T-cell (primary cell): ENCODE measurements around the gene RRP36. TPM values are rescaled to one million over a fixed set of nuclear protein-coding genes. Genes with fewer than 3 reads are reported as not detected.
"Not testable (repeated sequence)": the region's sequence is repeated elsewhere in the genome, so short reads cannot be mapped to it uniquely, and the experiment has no call there.

Source experiments
- ATAC-seq, 4 experiments: fragments of 200-7000 bp in 3 of 4; fragments of 150-1000 bp in 1 of 4; cut with Tn5 transposase; replicated peaks in 1 of 4; 1 replicate in 3 of 4; 2 replicates in 1 of 4; pipeline ENCODE4 v1.10.0; 2021; ENCODE audit warnings: moderate library complexity in 3 of 4, mild to moderate bottlenecking in 2 of 4, moderate number of reproducible peaks in 1 of 4
- CTCF ChIA-PET, 2 donors: fragments of 300-600 bp; sonication (Branson Sonifier 250); formaldehyde crosslinking; loops; one replicate each; lab custom pipeline; 2022; ENCODE audit warnings: antibody characterized with exemption in 2 of 2; lab: Charles Lee
- POLR2A ChIA-PET, 2 donors: fragments of 300-600 bp; sonication (Branson Sonifier 250); formaldehyde crosslinking; loops; one replicate each; lab custom pipeline; 2022; ENCODE audit warnings: antibody characterized with exemption in 2 of 2; lab: Charles Lee
- DNase-seq, 35 experiments: peaks; one replicate each; pipeline versions ENCODE4 v3.0.0 to v3.0.0-alpha.2; 2013 to 2023
- H3K27ac ChIP-seq: one replicate; pipeline ENCODE4 v1.5.1; 2013; ENCODE audit warnings: low read length
- H3K27me3 ChIP-seq, 2 experiments: replicated peaks in 1 of 2; 1 replicate in 1 of 2; 2 replicates in 1 of 2; pipeline versions ENCODE4 v1.6.1 to v1.7.0; 2013; ENCODE audit warnings: low read length in 1 of 2, mixed read lengths in 1 of 2; ENCODE audit not compliant: control insufficient read depth in 2 of 2, insufficient read depth in 2 of 2; ENCODE audit errors: extremely low read depth in 1 of 2
- H3K36me3 ChIP-seq, 2 donors: 1 replicate in 1 of 2; 2 replicates in 1 of 2; pipeline versions ENCODE4 v1.6.1 to v1.7.0; 2013; ENCODE audit warnings: low read length in 1 of 2; ENCODE audit not compliant: control insufficient read depth in 2 of 2, insufficient read depth in 1 of 2; ENCODE audit errors: extremely low read depth in 1 of 2
- H3K4me1 ChIP-seq, 2 experiments: 1 replicate in 1 of 2; 2 replicates in 1 of 2; pipeline versions ENCODE4 v1.6.1 to v1.7.0; 2013; ENCODE audit warnings: low read length in 2 of 2, mixed read lengths in 1 of 2; ENCODE audit not compliant: insufficient read depth in 2 of 2, control insufficient read depth in 1 of 2; ENCODE audit errors: extremely low read depth in 1 of 2
- H3K4me3 ChIP-seq, 2 donors: 1 replicate in 1 of 2; 2 replicates in 1 of 2; pipeline versions ENCODE4 v1.5.1 to v1.7.0; 2013; ENCODE audit warnings: mild to moderate bottlenecking in 2 of 2, low read length in 1 of 2, moderate library complexity in 1 of 2; ENCODE audit not compliant: control insufficient read depth in 1 of 2; ENCODE audit errors: extremely low read depth in 1 of 2
- H3K9me3 ChIP-seq: 2 replicates; pipeline ENCODE4 v1.7.0; 2013
- H3K27ac Mint-ChIP-seq, 2 donors: one replicate each; pipeline ENCODE4 v1.8.0; 2020 to 2021; ENCODE audit warnings: mild to moderate bottlenecking in 2 of 2, mixed read lengths in 2 of 2
- H3K27me3 Mint-ChIP-seq, 2 donors: one replicate each; pipeline ENCODE4 v1.8.0; 2021 to 2022; ENCODE audit warnings: mixed read lengths in 2 of 2
- H3K36me3 Mint-ChIP-seq: one replicate; pipeline ENCODE4 v1.8.0; 2021; ENCODE audit warnings: mixed read lengths
- H3K4me1 Mint-ChIP-seq, 3 donors: one replicate each; pipeline ENCODE4 v1.8.0; 2020 to 2022; ENCODE audit warnings: mixed read lengths in 3 of 3, mild to moderate bottlenecking in 1 of 3
- H3K4me3 Mint-ChIP-seq, 3 donors: one replicate each; pipeline ENCODE4 v1.8.0; 2020 to 2022; ENCODE audit warnings: mild to moderate bottlenecking in 3 of 3, mixed read lengths in 3 of 3, moderate library complexity in 3 of 3
- H3K9me3 Mint-ChIP-seq, 3 donors: one replicate each; pipeline ENCODE4 v1.8.0; 2020 to 2022; ENCODE audit warnings: mixed read lengths in 3 of 3
- WGBS: methylation state at CpG from one replicate; pipeline ENCODE4 v1.1.5; 2013; ENCODE audit warnings: missing lambda C conversion rate; ENCODE audit not compliant: insufficient coverage; 5-methylcytosine and 5-hydroxymethylcytosine counted together
- total RNA-seq, 35 experiments: library from RNA in 6 of 35; stranded (reverse) in 6 of 35; fragments of 120-200 nt in 1 of 35; gene quantifications; one replicate each; pipeline versions ENCODE4 v1.2.1 to v1.2.4 and lab custom pipeline; 2013 to 2026

Gene RRP36
- total RNA-seq, 5 donors from 2014 or later (not counting 1 experiment from before 2014, with no cell fraction given): 27.3 to 51.2 (median 47.3) TPM

DNA sequence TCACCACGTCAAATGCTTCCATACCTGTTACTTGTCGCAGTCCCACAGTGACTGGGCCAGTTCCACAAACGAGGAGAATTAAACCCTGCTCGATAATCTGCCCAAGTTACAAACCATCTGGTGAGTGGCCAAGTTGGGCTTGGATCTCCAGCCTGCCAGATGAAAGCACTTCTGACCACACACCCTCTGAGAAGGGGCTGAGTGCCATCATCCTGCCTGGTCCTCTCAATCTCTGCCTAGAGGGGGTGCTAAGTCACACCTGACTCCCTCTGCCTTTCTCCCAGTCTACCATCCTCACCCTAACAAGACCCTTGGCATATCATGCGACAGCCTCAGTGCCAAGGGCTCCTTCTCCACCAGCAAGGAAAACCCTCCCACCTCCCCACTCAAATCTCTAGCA is 15.8 kb downstream of the RRP36 start:
- H3K9me3 Mint-ChIP-seq: no peaks in the 10 kb centered on the region
- no peak overlapping the region for H3K27ac ChIP-seq
- WGBS: 80% methylated on average over 5 of the region's 5 CpGs
- no peak overlapping the region for H3K4me3 ChIP-seq
- peaks cover 23 to 51% of the 10 kb centered on the region in 2 donors for H3K36me3 ChIP-seq
- ATAC-seq (no peak), DNase-seq (no peak)
- H3K27ac Mint-ChIP-seq: peak overlapping the region in 1 of 2 donors; percentile 59
- no peaks in the 10 kb centered on the region for H3K4me1 ChIP-seq
- peaks cover 37% of the 10 kb centered on the region for H3K36me3 Mint-ChIP-seq
- H3K4me3 Mint-ChIP-seq: no peak overlapping the region
- no peaks in the 10 kb centered on the region for H3K27me3 ChIP-seq
- no peaks in the 10 kb centered on the region for H3K9me3 ChIP-seq
- H3K4me1 Mint-ChIP-seq: peaks cover 0 to 4% (median 0%) of the 10 kb centered on the region in 3 donors
- ChIA-PET CTCF (no interaction called here), POLR2A (no interaction called here)
- H3K27me3 Mint-ChIP-seq: no peaks in the 10 kb centered on the region

DNA sequence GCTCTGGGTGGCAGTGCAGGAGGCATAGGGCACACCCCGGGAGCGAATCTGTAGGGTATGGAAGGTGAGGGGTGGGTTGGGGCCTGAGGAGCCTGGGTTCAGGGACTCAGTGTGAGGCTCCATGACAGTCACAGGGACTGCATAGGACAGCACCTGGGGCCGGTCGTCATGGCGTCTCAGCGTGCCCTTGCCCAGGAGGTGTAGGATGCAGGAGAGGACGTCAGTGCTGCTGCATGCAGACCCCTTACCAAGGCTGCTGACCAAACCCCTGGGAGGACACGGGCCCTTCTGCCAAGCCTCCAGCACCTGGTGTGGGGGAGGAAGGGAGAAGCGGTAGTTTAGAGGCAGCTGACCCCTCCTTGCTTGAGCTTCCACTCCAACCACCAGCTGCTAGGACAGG is 16.3 kb downstream of the RRP36 start:
- 100% methylated on average over 4 of the region's 9 CpGs for WGBS
- Mint-ChIP-seq H3K27ac (no peak overlapping the region), H3K9me3 (no peaks in the 10 kb centered on the region), H3K4me3 (no peak overlapping the region), H3K4me1 (peaks cover 0 to 4% (median 0%) of the 10 kb centered on the region in 3 donors), H3K27me3 (no peaks in the 10 kb centered on the region), H3K36me3 (peaks cover 40% of the 10 kb centered on the region)
- Histone ChIP-seq H3K9me3 (no peaks in the 10 kb centered on the region), H3K27me3 (no peaks in the 10 kb centered on the region), H3K4me1 (no peaks in the 10 kb centered on the region), H3K4me3 (no peak overlapping the region), H3K27ac (no peak overlapping the region), H3K36me3 (peaks cover 21 to 55% of the 10 kb centered on the region in 2 donors)
- no peak for ATAC-seq
- ChIA-PET POLR2A (no interaction called here), CTCF (no interaction called here)
- no peak for DNase-seq

DNA sequence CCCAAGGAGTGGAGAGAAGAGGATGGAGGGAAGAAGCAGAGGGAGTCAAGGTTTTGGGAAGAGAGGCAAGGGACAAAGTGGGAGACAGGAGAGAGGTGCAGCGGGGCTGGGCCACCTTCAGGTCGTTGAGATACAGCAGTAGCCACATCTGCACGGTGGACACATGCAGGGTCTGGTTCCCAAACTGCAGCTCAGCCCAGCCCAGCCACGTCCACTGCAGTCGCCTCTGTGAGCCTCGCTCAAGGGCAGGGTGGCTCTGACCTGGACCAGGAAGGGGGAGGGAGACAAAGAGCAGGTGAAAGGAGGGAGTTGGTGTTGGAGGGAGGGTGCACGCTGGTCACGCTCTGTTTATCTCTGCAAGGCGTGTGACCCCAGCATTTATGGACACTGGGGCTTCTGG is 17.3 kb downstream of the RRP36 start:
- 95% methylated on average over 9 of the region's 9 CpGs for WGBS
- H3K9me3 Mint-ChIP-seq: no peaks in the 10 kb centered on the region
- no peak overlapping the region for H3K27ac Mint-ChIP-seq
- Histone ChIP-seq H3K27me3 (no peaks in the 10 kb centered on the region), H3K36me3 (peaks cover 15 to 60% of the 10 kb centered on the region in 2 donors), H3K4me1 (no peaks in the 10 kb centered on the region), H3K9me3 (no peaks in the 10 kb centered on the region), H3K4me3 (no peak overlapping the region), H3K27ac (no peak overlapping the region)
- no peaks in the 10 kb centered on the region for H3K4me1 Mint-ChIP-seq
- no peak overlapping the region for H3K4me3 Mint-ChIP-seq
- peaks cover 43% of the 10 kb centered on the region for H3K36me3 Mint-ChIP-seq
- H3K27me3 Mint-ChIP-seq: no peaks in the 10 kb centered on the region
- no peak for ATAC-seq
- ChIA-PET CTCF (no interaction called here), POLR2A (no interaction called here)
- no peak for DNase-seq

DNA sequence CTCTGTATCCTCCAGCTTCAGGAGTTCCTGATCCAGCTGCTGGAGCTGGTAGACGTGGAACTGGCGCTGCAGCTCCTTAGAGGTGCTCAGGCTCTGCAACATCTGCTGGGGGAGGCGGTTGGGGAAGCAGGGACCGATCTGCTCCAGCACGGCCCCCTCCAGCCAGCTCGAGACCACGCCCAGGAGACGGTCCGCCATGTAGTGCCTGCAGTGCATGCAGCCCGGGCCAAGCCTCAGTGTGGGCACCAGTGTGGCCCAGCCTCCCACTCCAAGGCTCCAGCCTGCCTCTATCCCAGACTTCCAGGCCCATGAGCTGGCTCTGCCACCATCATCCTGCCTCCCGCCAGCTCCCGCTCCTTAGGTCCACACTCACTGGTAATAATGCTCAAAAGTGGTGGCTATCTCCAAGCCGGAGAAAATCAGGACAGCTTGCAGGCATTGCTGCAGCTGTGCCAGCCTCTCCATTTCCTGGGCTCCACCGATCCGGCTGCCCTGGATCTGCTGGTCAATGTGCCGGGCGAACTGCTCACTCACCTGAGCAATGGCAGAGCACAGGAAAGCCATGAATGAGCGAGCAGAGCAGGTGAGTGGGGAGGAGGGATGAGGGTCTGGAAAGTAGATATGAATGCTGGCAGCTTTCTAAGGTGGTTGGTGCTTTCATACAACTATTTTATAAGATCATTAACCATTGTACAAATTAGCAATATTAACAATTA is 19.3 kb downstream of the RRP36 start:
- no peaks in the 10 kb centered on the region for H3K4me1 Mint-ChIP-seq
- H3K9me3 Mint-ChIP-seq: no peaks in the 10 kb centered on the region
- peaks cover 13 to 64% of the 10 kb centered on the region in 2 donors for H3K36me3 ChIP-seq
- no peak overlapping the region for H3K27ac ChIP-seq
- CTCF ChIA-PET: no interaction called here
- no peaks in the 10 kb centered on the region for H3K9me3 ChIP-seq
- DNase-seq (no peak), ATAC-seq (no peak)
- POLR2A ChIA-PET: no interaction called here
- H3K4me3 ChIP-seq: no peak overlapping the region
- no peaks in the 10 kb centered on the region for H3K4me1 ChIP-seq
- H3K27me3 Mint-ChIP-seq: no peaks in the 10 kb centered on the region
- peaks cover 51% of the 10 kb centered on the region for H3K36me3 Mint-ChIP-seq
- H3K4me3 Mint-ChIP-seq: no peak overlapping the region
- WGBS: 97% methylated on average over 13 of the region's 18 CpGs
- H3K27ac Mint-ChIP-seq: no peak overlapping the region
- H3K27me3 ChIP-seq: no peaks in the 10 kb centered on the region

DNA sequence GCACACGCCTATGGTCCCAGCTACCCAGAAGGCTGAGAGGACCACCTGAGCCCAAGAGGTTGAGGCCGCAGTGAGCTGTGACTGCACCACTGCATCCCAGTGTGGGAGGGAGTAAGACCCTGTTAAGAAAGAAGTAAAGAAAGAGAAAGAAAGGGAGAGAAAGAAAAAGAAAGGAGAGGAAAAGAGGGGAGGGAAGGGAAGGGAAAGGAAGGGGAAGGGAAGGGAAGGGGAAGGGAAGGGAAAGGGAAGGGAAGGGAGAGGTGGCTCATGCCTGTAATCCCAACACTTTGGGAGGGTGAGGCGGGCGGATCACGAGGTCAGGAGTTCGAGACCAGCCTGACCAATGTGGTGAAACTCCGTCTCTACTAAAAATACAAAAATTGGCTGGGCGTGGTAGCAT is 20.1 kb downstream of the RRP36 start:
- H3K4me1 Mint-ChIP-seq, H3K4me3 ChIP-seq, H3K27ac ChIP-seq, ATAC-seq, H3K4me1 ChIP-seq, H3K27me3 ChIP-seq, H3K4me3 Mint-ChIP-seq, DNase-seq, H3K27me3 Mint-ChIP-seq, CTCF ChIA-PET, POLR2A ChIA-PET, H3K9me3 Mint-ChIP-seq, H3K27ac Mint-ChIP-seq, H3K9me3 ChIP-seq: not testable (repeated sequence)
- WGBS: 100% methylated on average over 2 of the region's 8 CpGs
- peaks cover 54% of the 10 kb centered on the region for H3K36me3 Mint-ChIP-seq
- H3K36me3 ChIP-seq: peaks cover 12 to 63% of the 10 kb centered on the region in 2 donors

DNA sequence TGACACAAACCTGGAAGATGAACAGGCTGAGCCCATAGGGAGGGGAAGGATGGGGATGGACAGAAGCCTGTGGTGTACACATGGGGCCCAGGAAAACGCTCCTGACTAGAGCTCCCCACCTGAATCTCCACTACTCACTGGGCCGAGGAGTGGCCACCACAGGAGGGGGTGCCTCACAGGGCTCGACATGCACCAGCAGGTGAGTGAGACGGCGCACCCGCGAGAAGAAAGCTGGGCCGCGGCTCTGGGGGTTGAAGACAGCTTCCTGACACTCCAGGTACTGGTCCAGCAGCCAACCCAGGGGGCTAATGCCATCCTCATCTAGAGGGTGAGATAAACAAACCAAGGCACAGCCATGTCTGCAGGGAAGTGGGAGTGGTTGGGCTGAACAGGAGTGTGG is 21.9 kb downstream of the RRP36 start:
- no peak for ATAC-seq
- ChIA-PET POLR2A (no interaction called here), CTCF (interaction anchor here in 1 of 2 donors (0.9 kb wide), 1 partner anchor 472 kb away, joined by 3 read pairs; no protein-coding TSS in a partner anchor)

More for the DNA sequence above, 21.9 kb downstream of the RRP36 start:
- H3K9me3 ChIP-seq: no peaks in the 10 kb centered on the region
- no peaks in the 10 kb centered on the region for H3K27me3 ChIP-seq
- no peak overlapping the region for H3K4me3 Mint-ChIP-seq
- H3K4me1 ChIP-seq: no peaks in the 10 kb centered on the region
- DNase-seq: no peak
- H3K36me3 ChIP-seq: peaks cover 12 to 60% of the 10 kb centered on the region in 2 donors
- no peaks in the 10 kb centered on the region for H3K4me1 Mint-ChIP-seq
- H3K9me3 Mint-ChIP-seq: no peaks in the 10 kb centered on the region
- WGBS: 100% methylated on average over 8 of the region's 9 CpGs
- no peaks in the 10 kb centered on the region for H3K27me3 Mint-ChIP-seq
- H3K36me3 Mint-ChIP-seq: peaks cover 45% of the 10 kb centered on the region
- no peak overlapping the region for H3K27ac ChIP-seq
- H3K4me3 ChIP-seq: no peak overlapping the region
- H3K27ac Mint-ChIP-seq: no peak overlapping the region
